NCI-H1436 (cell line): ENCODE results near the gene BCKDK.

Experiments used
- DNase-seq: peaks from one replicate; lab custom pipeline; 2025; lab: John Stamatoyannopoulos, UW

BCKDK gene

GRCh38 chr16:31108035-31108793 lies at the start of gene BCKDK:
Gene BCKDK, plus strand, starts transcription at chr16:31108386. Its CDS starts 838 bp downstream, at chr16:31109224.
- DNase-seq = peak; percentile 54

- DNase-seq = no peak
Measured at GRCh38 chr16:31061126-31061812, 46.9 kb upstream of the BCKDK start.

- DNase-seq = no peak
Measured at GRCh38 chr16:31061813-31062440, 46.3 kb upstream of the BCKDK start.

GRCh38 chr16:31063495-31063842 lies 44.7 kb upstream of the BCKDK start:
- no peak for DNase-seq

GRCh38 chr16:31063843-31064611 lies 44.2 kb upstream of the BCKDK start:
- no peak for DNase-seq

GRCh38 chr16:31064882-31065461 lies 43.2 kb upstream of the BCKDK start:
- no peak for DNase-seq

- no peak for DNase-seq
Measured at GRCh38 chr16:31067342-31067741, 40.8 kb upstream of the BCKDK start.

GRCh38 chr16:31071861-31072260 lies 36.3 kb upstream of the BCKDK start:
- DNase-seq = no peak

GRCh38 chr16:31072540-31073141 lies 35.5 kb upstream of the BCKDK start:
- no peak for DNase-seq

- peak; percentile 82 for DNase-seq
Measured at GRCh38 chr16:31073142-31073969, 34.8 kb upstream of the BCKDK start.

GRCh38 chr16:31073970-31074813 lies 34.0 kb upstream of the BCKDK start, which contains the start of the genes ZNF646 and ZNF668:
Gene ZNF646, plus strand, starts transcription at chr16:31074422. Its CDS starts 1,903 bp downstream, at chr16:31076325.
Gene ZNF668, minus strand, starts transcription at chr16:31074240. Its CDS starts 9,781 bp downstream, at chr16:31064459.
- DNase-seq = peak; percentile 99

- DNase-seq = no peak
Measured at GRCh38 chr16:31074814-31075183, 33.4 kb upstream of the BCKDK start.

GRCh38 chr16:31076319-31076718 lies 31.9 kb upstream of the BCKDK start:
- no peak for DNase-seq

- DNase-seq = no peak
Measured at GRCh38 chr16:31077024-31077423, 31.2 kb upstream of the BCKDK start.

GRCh38 chr16:31077592-31078396 lies 30.4 kb upstream of the BCKDK start:
- DNase-seq = no peak

GRCh38 chr16:31078597-31079341 lies 29.4 kb upstream of the BCKDK start:
- no peak for DNase-seq

- DNase-seq = no peak
Measured at GRCh38 chr16:31079342-31079944, 28.7 kb upstream of the BCKDK start.
